ENCODE results near the gene FCN3. TPM values are rescaled to one million over a fixed set of nuclear protein-coding genes. Genes with fewer than 3 reads are reported as not detected.

The FCN3 gene
- total RNA-seq, 1 experiment from 2014 or later: 0.22 TPM

GRCh38 chr1:27377760-27378495 lies 3.3 kb upstream of the FCN3 start:
- H3K4ac ChIP-seq (ENCODE audit: low read depth, low read length): no peak overlapping the region
- H4K20me1 ChIP-seq (ENCODE audit: control insufficient read depth, insufficient read depth, insufficient read length): no peaks in the 10 kb centered on the region
- no peak overlapping the region for H3K4me3 Mint-ChIP-seq
- H3K23ac ChIP-seq (ENCODE audit: insufficient read length, low read depth, low read length): no peak overlapping the region
- H3K79me1 ChIP-seq (ENCODE audit: insufficient read depth, low read depth, low read length, poor library complexity, severe bottlenecking): no peaks in the 10 kb centered on the region
- H2BK12ac ChIP-seq (ENCODE audit: insufficient read length, low read depth, low read length): no peak overlapping the region
- H4K8ac ChIP-seq (replicated peaks; ENCODE audit: insufficient read length, low read depth, low read length): no peak overlapping the region
- no peaks in the 10 kb centered on the region for H3K27me3 ChIP-seq (ENCODE audit: insufficient read depth, low read length)
- no peak overlapping the region for H2BK15ac ChIP-seq (ENCODE audit: low read depth, low read length)
- peaks cover 26% of the 10 kb centered on the region for H3K27me3 Mint-ChIP-seq (ENCODE audit: low read depth)
- H3K79me2 ChIP-seq (ENCODE audit: insufficient read depth, low read length): no peaks in the 10 kb centered on the region
- no peak overlapping the region for H2AFZ ChIP-seq (ENCODE audit: low read length)
- H3K36me3 Mint-ChIP-seq (ENCODE audit: insufficient read depth in 1 of 3, low read depth in 3 of 3): no peaks in the 10 kb centered on the region; a peak in 1 of 7 replicates
- no peak overlapping the region for H3K27ac ChIP-seq (ENCODE audit: insufficient read length, low read depth, low read length)
- H3K56ac ChIP-seq (ENCODE audit: insufficient read length, low read depth, low read length): no peak overlapping the region
- no peak for DNase-seq
- peaks cover 8 to 23% of the 10 kb centered on the region in 2 experiments for H3K4me1 Mint-ChIP-seq
- H2BK120ac ChIP-seq (ENCODE audit: low read depth, low read length, poor library complexity, severe bottlenecking): no peak overlapping the region
- no peaks in the 10 kb centered on the region for H3K9me3 Mint-ChIP-seq
- no CpG with 5 or more reads among the region's 12 CpGs for WGBS (ENCODE audit: extremely low coverage, insufficient read length, low lambda C conversion rate)
- H4K5ac ChIP-seq (ENCODE audit: insufficient read length, low read depth, low read length): no peak overlapping the region
- H3K18ac ChIP-seq (ENCODE audit: insufficient read length, low read depth, low read length): no peak overlapping the region
- no peak overlapping the region for H4K91ac ChIP-seq (ENCODE audit: insufficient read length, low read depth, low read length)
- H2BK5ac ChIP-seq (ENCODE audit: insufficient read length, low read length): no peak overlapping the region
- no peak overlapping the region for H3K9ac ChIP-seq (ENCODE audit: extremely low read depth, insufficient read length, low read length)
- H3K4me1 ChIP-seq (ENCODE audit: insufficient read depth, low read length): no peaks in the 10 kb centered on the region; the same call in 1 of the 2 replicates
- TF ChIP-seq CTCF (conservative IDR thresholded peaks at IDR 0.05): no peak
- no peak overlapping the region for H3K14ac ChIP-seq (ENCODE audit: insufficient read depth, low read length)
- H2BK20ac ChIP-seq (ENCODE audit: low read depth, low read length, poor library complexity, severe bottlenecking): no peak overlapping the region
- H2AK5ac ChIP-seq (ENCODE audit: insufficient read length, low read length): no peak overlapping the region
- H3K4me2 ChIP-seq (ENCODE audit: insufficient read depth, insufficient read length, low read length): no peak overlapping the region
- H3T11ph ChIP-seq (ENCODE audit: low read length): no peak overlapping the region
- no peak overlapping the region for H3K27ac Mint-ChIP-seq
- peaks cover 4% of the 10 kb centered on the region for H3K23me2 ChIP-seq (ENCODE audit: insufficient read length, low read depth, low read length, poor library complexity, severe bottlenecking)
- no peaks in the 10 kb centered on the region for H3K9me3 ChIP-seq (ENCODE audit: control insufficient read depth, low read depth, low read length)

All from H9 (cell line).